ENCODE data around the gene PFDN6. TPM values are rescaled to one million over a fixed set of nuclear protein-coding genes. Genes with fewer than 3 reads are reported as not detected.

PFDN6 gene
- total and polyA plus RNA-seq, 10 of the 15 experiments (the other 5 are each of a cell fraction or from before 2014, with no cell fraction given) = 3.1 to 168 (median 82.6) TPM

- no peak for TF ChIP-seq CUX1 (IDR thresholded peaks at IDR 0.05; ENCODE audit: insufficient replicate concordance, low read depth, low read length)
- TF ChIP-seq JUNB (IDR thresholded peaks at IDR 0.05) = 0 out of 2 replicates have a peak, but pooled peaks have one; percentile 7
- TF ChIP-seq ZNF274 (IDR thresholded peaks at IDR 0.05; ENCODE audit: insufficient read depth, insufficient read length) = no peak
- TF ChIP-seq BRCA1 (IDR thresholded peaks at IDR 0.05; ENCODE audit: low read depth, low read length) = no peak
- peak; percentile 80; the same call in 1 of the 2 replicates for TF ChIP-seq SIN3A (IDR thresholded peaks at IDR 0.05; ENCODE audit: low read depth, low read length)
- peak; percentile 35; the same call in 1 of the 2 replicates for TF ChIP-seq REST (IDR thresholded peaks at IDR 0.05; ENCODE audit: low read depth, low read length)
- no peak for TF ChIP-seq BCL11A (IDR thresholded peaks at IDR 0.05; ENCODE audit: low read depth, low read length)
- no peak for TF ChIP-seq RELA (IDR thresholded peaks at IDR 0.05; ENCODE audit: borderline replicate concordance, partially characterized antibody)
- peak; percentile 99 for TF ChIP-seq RELB (IDR thresholded peaks at IDR 0.05; ENCODE audit: low read depth)
- peak; percentile 94 for TF ChIP-seq ZBTB11 (CRISPR knock-in tag; IDR thresholded peaks at IDR 0.05)
- peak; percentile 43 for TF ChIP-seq ASH2L (IDR thresholded peaks at IDR 0.05; ENCODE audit: borderline replicate concordance, low read depth)
- no peak for TF ChIP-seq ZBTB33 (IDR thresholded peaks at IDR 0.05)
These were observed 17.7 kb upstream of the PFDN6 start, which contains the start of the genes RPS18 and VPS52 (continued) for GRCh38 chr6:33271468-33272274.
